GM19395 (cell line): ENCODE data around the gene RBM18.

Source experiments
- ATAC-seq: cut with Tn5 transposase; IDR thresholded peaks from one replicate; pipeline ENCODE4 v1.9.1; 2021; ENCODE audit warnings: mild to moderate bottlenecking, moderate library complexity; ENCODE audit not compliant: unreplicated experiment

RBM18 gene

DNA sequence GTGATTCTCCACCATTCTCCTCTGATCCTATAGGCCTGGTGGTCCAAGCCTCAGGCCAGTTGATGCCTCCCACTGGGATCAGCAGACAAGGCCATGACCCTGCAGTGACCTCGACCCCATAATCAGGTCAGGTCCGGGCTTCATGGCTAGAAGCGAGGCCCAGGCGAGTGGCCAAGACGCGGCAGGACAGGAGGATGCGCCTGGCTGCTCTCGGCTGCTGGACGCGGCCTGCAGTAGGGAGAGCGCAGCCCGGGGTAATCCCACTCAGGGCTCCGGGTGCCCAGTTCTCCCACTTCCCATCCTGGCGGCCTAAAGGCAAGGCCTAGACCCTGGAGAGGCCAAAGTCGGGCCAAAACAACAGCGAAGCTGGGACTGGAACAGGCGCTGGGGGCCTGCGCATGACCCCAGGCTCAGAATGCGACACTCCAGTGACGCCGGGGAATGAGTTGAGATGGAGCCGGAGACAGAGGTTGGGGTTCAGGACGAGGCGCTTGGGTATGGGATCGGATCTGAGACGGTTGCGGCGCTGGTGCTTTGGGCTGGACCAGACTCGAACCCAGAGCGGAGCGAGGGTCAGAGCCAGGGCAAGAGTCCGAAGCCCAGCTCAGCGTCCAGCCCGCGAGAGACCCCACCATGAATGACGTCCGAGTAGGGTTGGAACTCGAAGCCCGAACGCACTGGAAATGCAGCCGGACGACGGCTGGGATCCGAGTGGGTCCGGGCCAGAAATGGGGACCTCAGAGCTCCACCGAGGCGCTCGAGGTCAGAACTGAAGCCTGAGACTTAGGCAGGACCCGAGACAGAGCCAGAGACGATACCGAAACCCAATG, 39.1 kb downstream of the RBM18 start:
- ATAC-seq: no peak

DNA sequence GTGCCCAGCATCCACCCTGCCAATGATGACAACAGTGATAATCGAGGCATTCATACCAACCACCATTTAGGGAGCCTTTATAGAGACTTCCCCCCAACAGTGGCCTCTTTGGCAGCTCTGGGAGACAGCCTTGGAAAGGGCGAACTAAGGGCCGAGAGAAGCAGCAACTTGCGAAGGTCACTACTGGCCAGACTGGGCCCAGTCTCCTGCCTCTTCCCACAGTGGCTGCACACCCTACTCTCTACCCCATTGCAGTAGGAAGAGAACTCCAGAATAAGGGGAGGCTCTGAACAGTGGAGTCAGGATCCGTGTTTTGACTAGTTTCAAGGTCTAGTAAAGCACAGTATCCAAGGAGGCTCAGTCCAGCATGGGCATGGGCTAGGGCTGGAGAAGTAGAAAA, 41.2 kb downstream of the RBM18 start:
- ATAC-seq: no peak

DNA sequence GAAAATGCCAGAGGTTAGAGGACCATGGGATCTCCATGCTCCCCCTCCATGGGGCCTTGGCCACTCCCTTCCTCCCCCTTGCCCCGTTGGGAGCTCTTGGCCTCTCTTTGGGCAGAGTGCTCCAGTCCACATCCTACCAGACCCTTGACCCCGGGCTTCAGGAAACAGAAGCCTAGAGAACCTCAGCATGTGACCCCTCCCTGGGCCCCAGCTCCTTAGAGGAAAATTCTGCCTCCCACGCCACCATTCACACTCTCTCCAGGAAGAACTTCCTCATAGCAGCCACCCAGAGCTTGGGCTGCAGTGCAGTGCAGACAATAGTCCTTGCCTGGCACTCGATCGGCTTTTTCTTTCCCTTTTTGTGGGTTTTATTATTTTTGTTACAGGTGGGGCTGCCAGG, 41.8 kb downstream of the RBM18 start:
- ATAC-seq: no peak

DNA sequence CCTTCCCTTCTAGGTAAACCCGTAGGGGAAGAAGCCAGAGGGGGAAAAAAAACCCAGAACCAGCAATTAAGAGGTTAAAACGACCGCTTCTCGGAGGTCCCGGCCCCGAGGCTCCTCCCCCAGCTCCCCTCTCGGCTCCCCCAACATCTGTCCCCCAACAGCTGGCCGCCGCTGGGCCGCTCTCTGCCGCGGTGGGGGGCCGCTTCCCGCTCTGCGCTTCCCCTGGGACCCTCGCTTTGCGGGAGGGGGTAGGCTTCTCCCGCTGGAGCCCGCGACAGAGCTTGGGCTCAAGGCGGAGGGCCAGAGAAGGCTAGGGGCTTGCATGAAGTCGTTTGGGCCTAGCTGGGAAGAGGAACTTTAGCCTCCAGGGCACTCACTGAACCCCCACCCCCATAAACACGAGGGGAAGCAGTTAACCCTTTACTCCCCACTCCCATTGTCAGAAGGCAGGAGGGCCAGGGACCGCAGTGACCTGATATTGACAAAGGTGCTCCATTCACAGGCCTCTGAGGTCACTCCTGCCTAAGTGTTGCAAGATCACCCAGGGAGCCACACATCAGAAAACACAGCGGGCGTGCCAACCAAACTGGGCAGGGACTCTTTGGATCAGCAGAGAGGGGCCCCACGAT, 43.3 kb downstream of the RBM18 start:
- no peak for ATAC-seq

DNA sequence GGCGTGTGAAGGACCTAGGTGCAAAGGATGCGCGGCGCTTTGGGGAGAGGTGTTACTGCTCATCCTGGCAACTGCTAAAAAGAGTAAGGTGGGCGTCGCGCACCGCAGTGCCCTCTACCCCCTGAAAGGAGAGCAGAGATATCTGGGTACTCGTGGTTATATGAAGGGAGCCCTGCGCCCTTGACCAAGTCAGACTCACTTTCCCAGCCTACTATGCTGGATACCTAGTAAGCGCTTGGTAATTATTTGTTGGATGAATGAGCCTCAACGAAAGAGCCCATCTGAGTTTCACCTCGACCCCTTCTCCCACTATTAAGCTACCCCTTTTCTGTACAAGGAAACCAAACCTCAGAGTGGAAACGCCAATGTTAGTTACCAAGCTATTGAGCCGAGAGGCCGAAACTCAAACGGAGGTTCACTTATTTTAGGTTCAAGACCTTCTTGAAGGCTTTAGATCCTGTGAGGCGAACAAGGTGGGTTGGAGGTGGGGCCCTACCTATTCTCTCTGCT, 43.9 kb downstream of the RBM18 start:
- no peak for ATAC-seq

DNA sequence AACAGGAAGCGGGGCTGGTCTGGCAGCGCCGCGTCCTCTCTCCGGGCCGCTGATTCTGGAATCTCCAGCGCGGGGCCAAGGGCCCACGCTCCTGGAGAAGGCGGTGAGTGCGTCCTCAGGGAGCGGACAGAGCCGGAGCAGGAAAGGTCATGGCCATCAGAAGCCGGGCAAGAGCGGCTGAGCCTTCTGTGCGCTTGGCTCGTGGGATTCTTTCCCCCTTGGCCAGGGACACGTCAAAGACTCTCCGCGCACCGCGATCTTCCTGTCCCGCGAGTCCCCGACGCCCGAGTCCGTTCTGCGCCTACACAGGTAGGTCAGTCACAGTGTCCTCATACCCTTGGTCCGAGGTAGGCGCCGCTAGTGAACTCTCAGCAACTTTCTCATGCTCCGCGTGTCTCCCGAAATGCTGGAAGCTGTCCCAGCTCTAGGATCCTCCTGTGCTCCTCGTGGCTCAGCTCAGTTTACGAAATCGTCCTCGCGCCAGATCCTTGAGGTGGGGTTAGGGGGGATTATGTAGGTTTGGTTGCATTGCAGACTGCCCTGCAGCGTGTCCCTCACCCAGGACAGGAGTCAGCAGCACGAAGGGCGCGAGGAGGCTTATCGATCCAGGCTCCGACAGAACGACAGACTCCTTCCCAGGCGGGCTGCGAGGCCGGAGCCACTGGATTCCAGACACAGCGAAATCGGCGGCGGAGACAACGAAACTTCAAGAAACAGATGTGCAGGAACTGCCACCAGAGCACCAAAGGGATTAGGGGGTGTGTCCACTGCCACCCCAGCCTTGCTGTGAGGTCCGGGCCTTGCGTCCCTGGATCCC, 44.6 kb downstream of the RBM18 start:
- ATAC-seq: no peak

DNA sequence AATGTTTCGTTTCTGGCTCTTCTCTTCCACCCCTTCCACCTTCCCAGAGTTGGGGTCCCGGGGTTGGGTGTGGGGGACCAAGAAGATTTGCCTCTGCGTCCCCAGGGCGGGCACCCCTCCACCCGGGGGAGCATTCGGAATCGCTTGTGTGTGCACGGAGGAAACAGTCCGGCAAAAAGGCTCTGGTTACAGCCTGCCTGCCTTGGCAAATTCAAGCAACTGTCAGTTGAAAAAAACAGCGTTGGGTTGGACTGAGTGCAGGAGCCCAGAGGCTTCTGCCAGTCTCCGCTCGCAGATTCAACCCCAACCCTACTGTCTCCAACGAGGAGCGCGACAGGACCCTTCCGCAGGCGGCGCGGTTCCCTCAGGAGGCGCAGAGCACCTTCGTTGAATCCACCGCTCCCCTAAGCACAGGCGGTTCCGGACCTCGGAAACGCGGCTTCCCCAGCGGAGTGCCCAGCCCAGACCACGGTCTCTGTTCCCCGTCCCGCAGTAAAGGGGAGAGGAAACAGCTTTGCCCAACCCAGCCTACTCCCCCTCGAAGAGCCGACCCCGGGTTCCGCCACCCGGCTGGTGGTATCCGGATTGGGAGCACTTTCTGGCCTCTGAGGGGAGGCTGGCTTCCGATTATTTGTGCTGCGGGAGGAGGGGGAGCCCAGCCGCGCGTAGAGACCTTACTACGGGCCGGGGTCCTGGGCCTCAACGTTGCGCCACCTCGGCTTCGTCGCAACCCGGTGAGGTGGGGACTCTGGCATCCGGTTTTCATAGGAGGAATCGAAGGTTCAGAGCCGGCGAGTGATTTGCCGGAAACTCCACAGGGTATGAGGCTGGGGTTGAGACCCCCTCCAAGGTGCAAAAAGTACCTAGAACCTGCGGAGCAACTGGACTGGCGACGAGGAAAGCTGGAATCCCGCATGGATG, 45.4 kb downstream of the RBM18 start:
- ATAC-seq: no peak

DNA sequence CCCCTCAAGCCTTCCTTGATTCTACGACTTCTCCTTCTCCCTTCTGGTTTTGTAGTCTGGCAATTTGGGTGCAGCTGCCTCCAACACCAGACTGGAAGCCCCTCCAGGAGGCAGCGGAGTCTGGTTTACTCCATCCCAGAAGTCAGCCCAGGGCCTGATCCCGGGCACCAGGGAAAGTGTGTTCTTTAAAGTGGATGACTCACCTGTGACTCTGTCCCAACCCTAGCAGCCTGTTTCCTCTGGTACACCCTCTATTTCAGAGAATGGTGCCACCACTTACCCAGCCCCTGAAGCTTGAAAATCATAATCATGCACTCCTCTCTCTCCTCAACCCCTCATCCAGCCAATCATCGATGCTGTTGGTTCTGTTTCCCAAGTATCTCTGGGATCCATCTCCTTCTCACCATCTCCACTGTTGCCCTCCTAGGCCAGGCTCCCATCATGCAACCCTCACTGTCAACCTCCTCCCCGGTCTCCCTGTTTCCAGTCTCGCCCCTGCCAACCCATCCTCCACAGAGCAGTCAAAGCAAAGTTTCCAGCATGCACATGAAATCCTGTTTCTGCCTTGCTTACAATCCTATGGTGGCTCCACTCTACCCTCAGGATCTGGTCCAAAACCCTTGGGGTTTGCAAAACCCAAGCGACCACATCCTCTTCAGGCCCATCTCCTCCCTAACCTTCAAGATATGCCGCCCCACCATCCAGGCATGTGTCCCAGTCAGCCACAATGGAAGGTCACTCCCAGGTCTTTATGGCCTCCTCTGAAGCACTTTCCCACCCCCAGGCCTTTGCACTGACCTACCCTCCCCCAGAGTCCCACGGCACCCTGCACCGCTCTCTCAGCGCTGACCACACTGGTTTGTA, 46.3 kb downstream of the RBM18 start:
- ATAC-seq: no peak

DNA sequence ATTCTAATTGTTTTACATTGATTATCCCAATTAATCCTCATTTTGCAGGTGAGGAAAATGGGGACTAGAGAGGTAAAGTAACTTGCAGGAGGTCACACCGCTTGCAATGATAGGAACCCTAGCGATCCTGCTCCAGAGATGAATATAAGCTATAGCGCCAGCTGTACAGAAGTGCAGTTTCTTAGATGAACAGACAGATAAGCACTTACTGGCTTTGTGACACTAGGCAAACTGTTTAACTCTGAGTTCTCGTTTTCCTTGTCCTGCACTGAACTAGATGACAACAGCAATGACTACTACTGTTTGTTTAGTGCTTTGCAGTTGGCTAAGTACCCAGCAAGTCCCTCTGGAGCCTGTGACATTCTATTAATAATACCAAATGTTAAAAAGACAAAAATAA, 47.0 kb downstream of the RBM18 start:
- ATAC-seq: no peak

DNA sequence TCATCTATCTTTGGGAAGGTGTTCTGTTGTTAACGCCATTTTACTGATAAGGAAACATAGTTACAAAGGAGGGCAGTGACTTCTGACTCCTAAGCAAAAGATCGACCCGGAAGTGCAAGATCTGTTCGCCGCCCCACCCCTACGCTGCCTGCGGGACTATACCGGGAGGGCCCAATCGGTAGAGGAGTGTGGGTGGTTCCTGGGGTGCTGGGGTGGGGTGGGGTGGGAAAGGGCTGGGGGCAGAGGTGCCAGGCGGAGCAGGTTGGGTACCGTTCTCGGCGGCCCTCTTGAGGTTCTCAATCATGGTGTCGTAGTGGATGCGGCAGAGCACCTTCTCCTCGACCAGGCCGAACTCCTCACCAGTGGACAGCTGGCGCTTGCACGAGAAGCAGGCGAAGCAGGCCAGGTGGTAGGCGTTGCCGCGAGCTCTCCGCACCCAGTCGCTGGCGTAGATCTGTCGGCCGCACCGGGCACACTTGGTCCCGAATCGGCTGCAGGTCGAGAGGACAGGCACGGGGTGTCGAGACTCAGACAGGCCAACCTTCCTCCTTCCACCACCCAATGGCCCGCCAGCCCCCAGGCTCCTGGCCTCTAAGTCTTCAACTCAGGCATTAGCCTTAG, 47.7 kb downstream of the RBM18 start:
- ATAC-seq: no peak

DNA sequence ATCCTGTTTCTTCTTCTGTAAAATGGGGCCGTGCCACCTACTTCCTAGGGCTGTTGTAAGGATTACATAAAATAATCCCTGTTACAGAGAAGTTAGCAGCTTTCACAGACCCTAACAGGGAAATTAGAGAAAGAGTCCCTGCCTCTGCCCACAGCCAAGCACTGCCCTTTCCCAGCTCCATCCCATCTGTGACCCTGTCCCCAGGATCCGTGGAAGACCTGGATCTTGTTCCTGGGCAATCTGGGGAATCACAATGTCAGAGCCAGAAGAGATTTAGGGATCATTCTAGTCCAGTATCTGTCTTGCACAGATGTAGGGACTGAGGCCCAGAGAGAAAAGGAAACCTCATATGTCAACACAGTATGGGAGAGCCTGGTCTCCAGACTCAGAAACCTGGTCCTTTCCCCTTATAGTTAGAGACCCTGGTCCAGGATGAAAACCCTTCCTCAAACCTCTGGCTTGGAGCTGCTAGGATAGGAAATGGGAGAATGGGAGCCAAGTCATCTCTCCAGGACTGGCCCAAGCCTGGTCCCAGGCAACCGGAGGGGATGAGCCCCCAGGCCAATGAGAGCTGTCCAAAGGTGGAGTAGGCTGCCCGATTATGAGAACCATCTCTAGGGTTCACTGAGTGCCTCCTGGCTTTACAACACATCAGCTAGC, 48.4 kb downstream of the RBM18 start:
- no peak for ATAC-seq

DNA sequence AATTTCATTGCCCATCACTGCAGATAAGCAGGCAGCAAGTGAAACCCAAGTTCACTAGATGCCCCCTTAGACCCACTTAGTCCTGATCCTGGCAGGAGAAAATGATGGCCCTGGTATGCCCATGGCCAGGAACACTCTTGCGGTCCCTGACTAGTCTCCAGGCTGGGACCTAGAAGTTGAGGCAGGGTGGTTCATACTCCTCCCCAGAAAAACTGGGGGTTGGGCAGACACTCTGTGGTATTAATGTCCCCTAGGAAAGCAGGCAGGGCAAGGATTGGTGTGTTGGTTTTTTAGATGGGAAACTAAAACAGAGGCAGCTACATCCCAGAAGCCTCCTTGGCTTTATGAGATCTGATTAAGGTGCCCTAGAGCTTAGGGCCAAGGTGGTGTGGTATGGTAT, 49.0 kb downstream of the RBM18 start:
- ATAC-seq: no peak

DNA sequence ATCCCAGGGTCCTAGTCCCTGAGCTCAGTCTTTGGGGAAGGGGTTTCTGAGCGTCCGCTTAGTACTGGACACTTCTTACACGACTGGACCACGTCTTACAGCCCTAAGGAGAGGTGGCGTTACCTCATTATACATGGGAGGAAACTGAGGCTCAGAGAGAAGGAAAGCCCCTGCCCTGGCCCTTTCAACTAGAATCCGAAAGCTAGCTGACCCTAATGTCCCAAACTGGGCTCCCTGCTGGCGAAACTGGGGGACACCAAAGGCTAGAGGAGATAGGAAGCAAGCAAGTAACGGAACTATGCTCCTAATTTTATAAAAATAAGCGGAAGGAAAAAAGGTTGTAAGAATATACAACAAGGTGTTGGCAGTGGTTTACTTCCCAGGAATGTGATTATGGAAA, 50.1 kb downstream of the RBM18 start:
- ATAC-seq: no peak

DNA sequence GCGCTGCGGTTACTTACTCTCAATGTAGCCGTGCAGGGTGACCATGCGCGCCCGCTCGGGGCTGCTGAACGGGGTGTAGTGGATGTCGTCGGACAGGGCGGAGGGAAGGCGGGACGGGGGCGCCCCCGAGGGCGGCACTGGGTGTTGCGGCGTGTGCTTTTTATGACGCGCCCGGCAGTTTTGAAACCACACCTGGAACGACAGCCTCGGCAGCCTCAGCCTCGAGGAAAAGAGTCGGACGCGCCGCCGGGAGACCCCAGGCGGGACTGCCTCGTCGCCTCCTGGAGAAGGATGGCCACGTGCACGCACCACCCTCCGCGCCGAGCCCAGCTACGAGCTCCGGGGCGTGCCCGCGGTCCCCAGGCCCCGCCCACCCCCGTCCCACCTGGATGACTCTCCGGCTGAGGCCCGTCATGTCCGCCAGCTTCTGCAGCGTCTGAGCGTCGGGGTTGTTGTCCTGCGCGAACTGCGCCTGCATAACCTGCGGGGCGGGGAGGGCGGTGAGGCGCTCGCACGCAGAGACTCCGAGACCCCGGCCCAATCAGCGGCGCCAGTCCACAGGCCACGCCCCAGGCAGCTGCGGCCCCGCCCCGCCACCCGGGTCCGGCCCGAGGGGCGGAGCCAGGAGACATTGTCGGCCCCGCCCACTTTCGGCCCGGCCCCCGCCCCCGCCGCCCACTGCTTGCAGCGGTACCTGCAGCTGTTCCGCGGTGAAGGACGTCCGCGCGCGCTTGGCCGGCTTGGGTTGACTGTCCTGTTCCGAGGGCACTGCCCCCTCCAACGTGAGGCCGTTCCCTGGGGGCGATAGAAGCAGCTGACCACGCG, 50.8 kb downstream of the RBM18 start:
- ATAC-seq: peak; percentile 64

DNA sequence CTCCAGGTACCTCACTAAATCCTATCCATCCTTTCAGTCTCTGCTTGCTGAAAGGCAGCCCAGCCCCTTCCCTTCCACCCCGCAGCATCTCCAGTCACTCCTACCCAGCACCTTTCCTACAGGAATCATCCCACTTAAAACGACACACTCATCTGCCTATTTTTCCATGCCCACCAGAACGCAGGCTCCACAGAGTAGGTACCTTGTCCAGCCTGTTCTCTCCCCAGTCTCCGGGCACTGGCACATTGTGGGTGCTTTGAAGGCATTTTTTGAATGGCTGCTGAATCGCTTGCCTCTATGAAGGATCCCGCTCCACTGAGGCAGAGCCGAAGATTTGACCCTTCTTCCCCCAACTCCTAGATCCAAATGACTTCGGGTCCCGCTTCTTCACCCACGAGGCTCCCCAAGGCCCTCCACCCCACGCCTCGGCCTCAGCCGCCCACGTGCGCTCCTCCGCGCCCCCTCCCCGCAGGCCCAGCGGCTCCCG, 51.5 kb downstream of the RBM18 start:
- no peak for ATAC-seq

DNA sequence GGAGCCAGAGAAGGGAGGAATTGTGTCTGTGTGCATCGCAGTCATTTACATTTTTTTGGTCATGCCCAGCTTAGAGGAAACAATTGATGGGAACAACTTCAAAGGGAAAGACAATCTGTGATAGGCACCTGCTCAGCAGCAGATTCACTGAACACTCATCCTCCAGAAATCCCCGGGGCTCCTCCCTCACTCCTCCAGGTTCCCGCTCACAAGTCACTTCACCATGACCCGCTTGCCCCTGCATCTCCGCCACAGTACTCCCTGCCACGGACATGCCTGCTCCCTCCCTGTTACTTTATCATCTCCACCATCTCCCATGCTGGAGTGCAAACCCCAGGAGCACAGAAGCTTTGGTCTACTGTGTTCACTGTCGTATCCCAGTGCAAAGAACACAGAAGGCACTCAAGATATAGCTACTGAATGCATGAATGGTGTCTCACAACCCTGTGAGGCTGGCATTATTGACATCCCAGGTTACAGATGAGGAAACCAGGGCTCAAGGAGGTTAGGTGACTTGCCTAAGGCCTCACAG, 52.1 kb downstream of the RBM18 start:
- ATAC-seq: no peak

DNA sequence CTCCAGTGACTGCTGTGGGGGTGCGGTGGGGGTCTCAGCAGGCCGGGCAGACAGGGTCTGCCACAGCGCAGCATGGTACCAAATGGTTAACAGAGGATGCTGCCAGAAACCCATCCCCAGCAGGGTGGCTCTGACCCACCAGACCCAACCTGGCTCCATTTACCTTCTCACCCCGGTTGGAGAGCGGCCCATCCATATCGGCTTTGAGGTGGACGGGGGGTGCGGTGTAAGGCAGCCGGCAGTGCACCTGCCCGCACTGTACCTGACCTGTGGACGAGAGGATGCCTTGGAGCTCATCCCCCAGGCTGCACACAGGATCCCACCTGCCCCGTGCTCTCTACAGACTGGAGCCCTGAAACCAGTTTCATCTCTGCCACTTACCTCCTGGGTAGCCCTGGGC, 55.2 kb downstream of the RBM18 start:
- no peak for ATAC-seq
